ENCODE data around the gene GALNT9. TPM values are rescaled to one million over a fixed set of nuclear protein-coding genes. Genes with fewer than 3 reads are reported as not detected.

Gene GALNT9
- total RNA-seq, 1 experiment from 2014 or later, result 0.45 TPM

DNA sequence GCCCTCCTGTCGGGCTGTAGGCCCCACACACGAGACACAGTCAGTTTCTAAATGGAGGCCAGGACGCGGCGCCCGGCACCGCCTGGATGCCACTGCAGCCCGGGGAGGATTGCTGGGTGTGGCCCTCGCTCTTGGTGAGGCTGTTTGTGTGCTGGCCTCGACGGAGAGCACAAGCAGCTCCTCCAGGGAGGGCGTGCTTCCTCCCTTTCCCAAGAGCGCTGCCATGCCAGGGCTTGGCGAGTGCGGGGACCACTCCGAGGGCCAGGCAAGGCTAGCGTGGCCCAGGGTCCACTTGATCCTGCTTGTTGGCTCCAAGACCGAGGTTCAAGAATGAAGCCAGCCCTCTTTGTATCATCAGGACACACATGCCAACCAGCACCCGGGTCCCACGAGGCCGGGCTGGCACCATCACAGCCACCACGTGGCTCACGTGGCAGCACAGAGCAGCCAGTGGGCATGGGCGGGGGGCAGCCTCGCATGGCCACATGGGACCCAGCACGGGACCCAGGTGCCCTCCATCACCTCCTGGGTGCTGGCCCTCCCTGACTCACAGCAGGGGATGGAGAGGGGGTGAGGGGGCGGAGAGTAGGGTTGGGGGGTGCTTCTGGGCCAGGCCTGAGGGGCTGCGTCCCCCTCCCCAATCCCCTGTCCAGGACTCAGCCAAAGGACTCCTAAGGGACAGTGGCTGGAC, 113.9 kb downstream of the GALNT9 start:
- Histone ChIP-seq H3K4me1 (no peaks in the 10 kb centered on the region), H3K27me3 (replicated peaks; ENCODE audit: control insufficient read depth, insufficient read depth, low read length) (no peaks in the 10 kb centered on the region; the same call in 1 of the 2 replicates), H3K4me3 (ENCODE audit: low read depth, low read length) (no peak overlapping the region), H3K9me3 (no peaks in the 10 kb centered on the region), H3K36me3 (ENCODE audit: control insufficient read depth, insufficient read depth, low read length) (no peaks in the 10 kb centered on the region)
- H3K27me3 Mint-ChIP-seq (ENCODE audit: insufficient read depth, unreplicated experiment), result peaks cover 30% of the 10 kb centered on the region
- no TSS peak for BruUV-seq (replicated peaks)
- intact Hi-C loops (cut with micrococcal nuclease; ENCODE audit: unreplicated experiment), result no loop called here
- H3K9me3 Mint-ChIP-seq (ENCODE audit: unreplicated experiment), result peaks cover 8% of the 10 kb centered on the region
- ChIA-PET POLR2A (no interaction called here), CTCF (interaction anchor here (1.2 kb wide), 1 partner anchor 62 kb away, joined by 4 read pairs; no protein-coding TSS in a partner anchor)
- H3K4me3 Mint-ChIP-seq (ENCODE audit: unreplicated experiment), result no peak overlapping the region
- H3K4me1 Mint-ChIP-seq (ENCODE audit: low read depth, unreplicated experiment), result no peaks in the 10 kb centered on the region
- TF ChIP-seq, protein P1, sequence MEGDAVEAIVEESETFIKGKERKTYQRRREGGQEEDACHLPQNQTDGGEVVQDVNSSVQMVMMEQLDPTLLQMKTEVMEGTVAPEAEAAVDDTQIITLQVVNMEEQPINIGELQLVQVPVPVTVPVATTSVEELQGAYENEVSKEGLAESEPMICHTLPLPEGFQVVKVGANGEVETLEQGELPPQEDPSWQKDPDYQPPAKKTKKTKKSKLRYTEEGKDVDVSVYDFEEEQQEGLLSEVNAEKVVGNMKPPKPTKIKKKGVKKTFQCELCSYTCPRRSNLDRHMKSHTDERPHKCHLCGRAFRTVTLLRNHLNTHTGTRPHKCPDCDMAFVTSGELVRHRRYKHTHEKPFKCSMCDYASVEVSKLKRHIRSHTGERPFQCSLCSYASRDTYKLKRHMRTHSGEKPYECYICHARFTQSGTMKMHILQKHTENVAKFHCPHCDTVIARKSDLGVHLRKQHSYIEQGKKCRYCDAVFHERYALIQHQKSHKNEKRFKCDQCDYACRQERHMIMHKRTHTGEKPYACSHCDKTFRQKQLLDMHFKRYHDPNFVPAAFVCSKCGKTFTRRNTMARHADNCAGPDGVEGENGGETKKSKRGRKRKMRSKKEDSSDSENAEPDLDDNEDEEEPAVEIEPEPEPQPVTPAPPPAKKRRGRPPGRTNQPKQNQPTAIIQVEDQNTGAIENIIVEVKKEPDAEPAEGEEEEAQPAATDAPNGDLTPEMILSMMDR (IDR thresholded peaks at IDR 0.05; ENCODE audit: insufficient read depth in 1 of 2, low read depth in 1 of 2, low read length in 1 of 2, severe bottlenecking in 1 of 2, unreplicated experiment in 1 of 2), result no peak
- H3K27ac Mint-ChIP-seq (ENCODE audit: unreplicated experiment), result no peak overlapping the region
- no peaks in the 10 kb centered on the region for H3K36me3 Mint-ChIP-seq (ENCODE audit: insufficient read depth, unreplicated experiment)
- DNase-seq, result no peak

DNA sequence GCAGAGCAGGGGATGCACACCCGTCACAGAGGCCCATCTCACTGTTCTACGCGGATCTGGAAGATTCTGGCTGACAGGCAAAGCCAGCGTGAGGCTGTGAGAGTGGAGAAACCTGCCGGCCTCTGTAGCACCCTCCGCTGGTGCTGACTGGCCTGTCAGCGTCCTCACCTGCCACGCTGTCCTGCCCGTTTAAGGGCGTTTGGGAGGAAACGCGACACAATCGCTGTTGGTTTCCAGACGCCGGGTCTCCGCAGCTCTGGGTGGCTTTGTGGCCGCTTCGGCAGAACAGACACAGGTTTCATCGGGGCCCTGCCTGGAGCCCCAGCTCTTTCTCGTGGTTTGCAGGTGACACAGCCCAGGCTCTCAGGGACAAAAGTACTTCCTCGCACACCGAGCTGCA, 114.5 kb downstream of the GALNT9 start:
- intact Hi-C loops (cut with micrococcal nuclease; ENCODE audit: unreplicated experiment), result no loop called here
- TF ChIP-seq, protein P1 (IDR thresholded peaks at IDR 0.05; ENCODE audit: insufficient read depth in 1 of 2, low read depth in 1 of 2, low read length in 1 of 2, severe bottlenecking in 1 of 2, unreplicated experiment in 1 of 2), result no peak

DNA sequence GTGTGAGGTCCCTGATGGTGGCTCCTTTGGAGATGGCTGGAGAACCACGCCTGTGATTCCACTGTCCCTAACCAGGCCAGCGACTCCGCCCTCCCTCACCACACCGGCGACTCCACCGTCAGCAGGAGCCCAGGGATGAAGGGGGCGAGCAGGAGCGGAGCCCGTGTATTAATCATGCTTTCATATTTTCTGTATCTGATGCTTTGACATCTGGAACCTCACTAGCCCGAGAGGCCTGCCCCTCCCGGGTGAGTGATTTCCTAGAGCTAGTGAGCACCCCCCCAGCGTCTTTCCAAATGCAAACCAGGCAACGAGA, 115.3 kb downstream of the GALNT9 start:
- H3K36me3 Mint-ChIP-seq (ENCODE audit: insufficient read depth, unreplicated experiment), result no peaks in the 10 kb centered on the region
- no peaks in the 10 kb centered on the region for H3K4me1 Mint-ChIP-seq (ENCODE audit: low read depth, unreplicated experiment)
- Histone ChIP-seq H3K9me3 (no peaks in the 10 kb centered on the region), H3K4me3 (ENCODE audit: low read depth, low read length) (no peak overlapping the region), H3K27me3 (replicated peaks; ENCODE audit: control insufficient read depth, insufficient read depth, low read length) (no peaks in the 10 kb centered on the region), H3K36me3 (ENCODE audit: control insufficient read depth, insufficient read depth, low read length) (no peaks in the 10 kb centered on the region), H3K4me1 (no peaks in the 10 kb centered on the region)
- BruUV-seq (replicated peaks), result no TSS peak
- intact Hi-C loops (cut with micrococcal nuclease; ENCODE audit: unreplicated experiment), result no loop called here
- no peak overlapping the region for H3K4me3 Mint-ChIP-seq (ENCODE audit: unreplicated experiment)
- DNase-seq, result no peak
- peaks cover 24% of the 10 kb centered on the region for H3K27me3 Mint-ChIP-seq (ENCODE audit: insufficient read depth, unreplicated experiment)
- CTCF ChIA-PET, result interaction anchor here (1.2 kb wide), 1 partner anchor 60 kb away, joined by 4 read pairs; no protein-coding TSS in a partner anchor
- TF ChIP-seq, protein P1 (IDR thresholded peaks at IDR 0.05; ENCODE audit: insufficient read depth in 1 of 2, low read depth in 1 of 2, low read length in 1 of 2, severe bottlenecking in 1 of 2, unreplicated experiment in 1 of 2), result no peak
- POLR2A ChIA-PET, result no interaction called here
- peaks cover 8% of the 10 kb centered on the region for H3K9me3 Mint-ChIP-seq (ENCODE audit: unreplicated experiment)
- no peak overlapping the region for H3K27ac Mint-ChIP-seq (ENCODE audit: unreplicated experiment)

More for the DNA sequence above, 114.5 kb downstream of the GALNT9 start:
- DNase-seq, result no peak
- Mint-ChIP-seq H3K36me3 (ENCODE audit: insufficient read depth, unreplicated experiment) (no peaks in the 10 kb centered on the region), H3K4me1 (ENCODE audit: low read depth, unreplicated experiment) (no peaks in the 10 kb centered on the region), H3K9me3 (ENCODE audit: unreplicated experiment) (peaks cover 8% of the 10 kb centered on the region), H3K4me3 (ENCODE audit: unreplicated experiment) (no peak overlapping the region), H3K27me3 (ENCODE audit: insufficient read depth, unreplicated experiment) (peaks cover 25% of the 10 kb centered on the region), H3K27ac (ENCODE audit: unreplicated experiment) (no peak overlapping the region)
- H3K4me3 ChIP-seq (ENCODE audit: low read depth, low read length), result no peak overlapping the region
- no peaks in the 10 kb centered on the region for H3K9me3 ChIP-seq
- no peaks in the 10 kb centered on the region for H3K4me1 ChIP-seq
- no peaks in the 10 kb centered on the region for H3K36me3 ChIP-seq (ENCODE audit: control insufficient read depth, insufficient read depth, low read length)
- ChIA-PET POLR2A (no interaction called here), CTCF (interaction anchor here (1.2 kb wide), 1 partner anchor 61 kb away, joined by 4 read pairs; no protein-coding TSS in a partner anchor)
- H3K27me3 ChIP-seq (replicated peaks; ENCODE audit: control insufficient read depth, insufficient read depth, low read length), result no peaks in the 10 kb centered on the region
- no TSS peak for BruUV-seq (replicated peaks)
